Fibroblast of gingiva (primary cell): ENCODE measurements around the gene DTX3L.

Source experiments
- DNase-seq: peaks from one replicate; pipeline ENCODE4 v3.0.0-alpha.2; 2011; ENCODE audit warnings: low read depth

DTX3L gene

GRCh38 chr3:122606330-122606729, 42.2 kb downstream of the DTX3L start:
- no peak for DNase-seq

GRCh38 chr3:122608916-122609315, 44.8 kb downstream of the DTX3L start:
- no peak for DNase-seq

GRCh38 chr3:122609798-122610559, 45.8 kb downstream of the DTX3L start:
- peak; percentile 46 for DNase-seq

GRCh38 chr3:122612696-122613095, 48.6 kb downstream of the DTX3L start:
- DNase-seq: no peak

- DNase-seq: no peak
Measured at GRCh38 chr3:122615303-122615702, 51.2 kb downstream of the DTX3L start.

- DNase-seq: no peak
Measured at GRCh38 chr3:122618614-122619013, 54.5 kb downstream of the DTX3L start.

GRCh38 chr3:122619040-122619439, 54.9 kb downstream of the DTX3L start:
- no peak for DNase-seq

GRCh38 chr3:122620399-122620798, 56.3 kb downstream of the DTX3L start:
- DNase-seq: no peak

GRCh38 chr3:122621112-122621511, 57.0 kb downstream of the DTX3L start:
- DNase-seq: no peak

- DNase-seq: no peak
Measured at GRCh38 chr3:122623031-122623829, 59.1 kb downstream of the DTX3L start.
